K562 (cell line): Measurements from ENCODE around the gene TIMM10. TPM values are rescaled to one million over a fixed set of nuclear protein-coding genes. Genes with fewer than 3 reads are reported as not detected.

ENCODE experiments used
- ATAC-seq: fragments of 200-7000 bp; cut with Tn5 transposase; 3 replicates; pipeline ENCODE4 v1.9.1; 2020; ENCODE audit warnings: moderate library complexity
- BruUV-seq: library from RNA; stranded (reverse); fragments of 400-500 nt; replicated peaks from 2 replicates; lab custom pipeline; 2021; lab: Mats Ljungman, UMichigan
- CTCF ChIA-PET: fragments of 300-600 bp; formaldehyde crosslinking; extraction: SDS; loops from one replicate; lab custom pipeline; 2021; ENCODE audit warnings: low intra/inter-chr PET ratio; lab: Yijun Ruan, JAX
- POLR2A ChIA-PET: fragments of 300-600, 350-650 bp; sonication (Branson Sonifier 250); formaldehyde crosslinking; extraction: SDS; loops from one replicate; lab custom pipeline; 2021; ENCODE audit warnings: antibody characterized with exemption, inconsistent platforms; lab: Yijun Ruan, JAX
- DNase-seq, 4 experiments: peaks; one replicate each; pipeline versions ENCODE4 v3.0.0 to v3.0.0-alpha.2; 2011 to 2018; ENCODE audit warnings: low spot score in 3 of 4, mixed read lengths in 3 of 4; ENCODE audit errors: extremely low read depth in 1 of 4
- FAIRE-seq: peaks from 2 replicates; lab custom pipeline; 2011; peaks lifted over from hg19 to GRCh38; lab: Jason Lieb, UNC
- H2AFZ ChIP-seq: 2 replicates; pipeline ENCODE4 v1.6.0; 2011; ENCODE audit warnings: low read depth, low read length, control low read depth, inconsistent platforms
- H3K27ac ChIP-seq: fragments of 200-600 bp; 3 replicates; pipeline ENCODE4 v1.8.0; 2011; ENCODE audit warnings: low read depth, mild to moderate bottlenecking, control low read depth, inconsistent platforms, low read length, moderate library complexity, mixed read lengths; ENCODE audit errors: extremely low read depth
- H3K27me3 ChIP-seq, 2 experiments: fragments of 300-600 bp in 1 of 2; 2 replicates in 1 of 2; 3 replicates in 1 of 2; pipeline versions ENCODE4 v1.6.0 to v1.8.0; 2011; ENCODE audit warnings: inconsistent platforms in 2 of 2, low read length in 2 of 2, mild to moderate bottlenecking in 1 of 2, mixed read lengths in 1 of 2, moderate library complexity in 1 of 2; ENCODE audit not compliant: control insufficient read depth in 2 of 2, insufficient read depth in 2 of 2
- H3K36me3 ChIP-seq: fragments of 300-600 bp; 3 replicates; pipeline ENCODE4 v1.8.0; 2011; ENCODE audit warnings: mild to moderate bottlenecking, low read length, inconsistent platforms; ENCODE audit not compliant: control insufficient read depth, insufficient read depth
- H3K4me1 ChIP-seq, 2 experiments: fragments of 200-600 bp in 1 of 2; replicated peaks in 1 of 2; 2 replicates in 1 of 2; 3 replicates in 1 of 2; pipeline versions ENCODE4 v1.5.1 to v1.8.0; 2011; ENCODE audit warnings: inconsistent platforms in 2 of 2, low read length in 2 of 2, mild to moderate bottlenecking in 1 of 2, mixed read lengths in 1 of 2, moderate library complexity in 1 of 2; ENCODE audit not compliant: control insufficient read depth in 2 of 2, insufficient read depth in 2 of 2
- H3K4me2 ChIP-seq: 2 replicates; pipeline ENCODE4 v1.6.1; 2011; ENCODE audit warnings: low read length, control low read depth, inconsistent platforms, mixed read lengths; ENCODE audit not compliant: insufficient read depth
- H3K4me3 ChIP-seq: fragments of 200-600 bp; sonication (generic), shearing (Covaris generic); 2 replicates; pipeline ENCODE4 v1.5.1; 2016; ENCODE audit warnings: control low read depth, inconsistent platforms
- H3K79me2 ChIP-seq: fragments of 200-600 bp; 3 replicates; pipeline ENCODE4 v1.8.0; 2011; ENCODE audit warnings: low read length, inconsistent platforms; ENCODE audit not compliant: control insufficient read depth, insufficient read depth
- H3K9ac ChIP-seq, 2 experiments: 2 replicates each; pipeline versions ENCODE4 v1.6.0 to v1.6.1; 2011; ENCODE audit warnings: low read depth in 2 of 2, low read length in 2 of 2, control low read depth in 1 of 2, inconsistent platforms in 1 of 2, mild to moderate bottlenecking in 1 of 2, mixed read lengths in 1 of 2; ENCODE audit not compliant: insufficient read depth in 1 of 2
- H3K9me1 ChIP-seq: one replicate; pipeline ENCODE4 v1.6.0; 2011; ENCODE audit warnings: inconsistent platforms, mild to moderate bottlenecking, low read length, moderate library complexity; ENCODE audit not compliant: control insufficient read depth, insufficient read depth
- H3K9me3 ChIP-seq: replicated peaks from 2 replicates; pipeline ENCODE4 v1.5.1; 2011; ENCODE audit warnings: low read depth, low read length, inconsistent platforms; ENCODE audit not compliant: control insufficient read depth, insufficient read depth
- H4K20me1 ChIP-seq: replicated peaks from 2 replicates; pipeline ENCODE4 v1.6.1; 2011; ENCODE audit warnings: low read length, inconsistent platforms, mixed read lengths; ENCODE audit not compliant: control insufficient read depth, insufficient read depth
- CBX2 ChIP-seq: fragments of 200-600 bp; sonication (generic); IDR thresholded peaks from one replicate; pipeline ENCODE4 v1.6.1; 2012; ENCODE audit warnings: mild to moderate bottlenecking, low read length, inconsistent platforms; ENCODE audit not compliant: insufficient read depth, poor library complexity, severe bottlenecking
- FOXA3 ChIP-seq, 2 experiments: fragments of 450-650 bp in 1 of 2; sonication (generic) in 1 of 2; formaldehyde crosslinking; IDR thresholded peaks in 1 of 2; conservative IDR thresholded peaks in 1 of 2; 2 replicates each; pipeline versions ENCODE4 v1.4.0 to v1.8.0; 2020 to 2022; ENCODE audit warnings: mild to moderate bottlenecking in 2 of 2, missing genetic modification reagents in 1 of 2
- FOXK1 ChIP-seq: sonication (generic); formaldehyde crosslinking; IDR thresholded peaks from 2 replicates; pipeline ENCODE4 v1.8.0; 2022; ENCODE audit warnings: missing genetic modification reagents, mild to moderate bottlenecking, borderline replicate concordance
- HDAC3 ChIP-seq: fragments of 450-650 bp; IDR thresholded peaks from 2 replicates; pipeline ENCODE4 v1.6.1; 2018; ENCODE audit warnings: borderline replicate concordance, mild to moderate bottlenecking, moderate library complexity; ENCODE audit not compliant: partially characterized antibody
- NCOA4 ChIP-seq: fragments of 450-650 bp; IDR thresholded peaks from 2 replicates; pipeline ENCODE4 v1.6.1; 2018; ENCODE audit warnings: mild to moderate bottlenecking; ENCODE audit not compliant: partially characterized antibody
- POLR2G ChIP-seq: fragments of 200-400 bp; formaldehyde crosslinking; IDR thresholded peaks from 2 replicates; pipeline ENCODE4 v1.6.1; 2017; ENCODE audit warnings: low read depth, mild to moderate bottlenecking, antibody characterized with exemption, low read length, moderate library complexity
- SPI1 ChIP-seq: IDR thresholded peaks from 2 replicates; pipeline ENCODE4 v1.6.1; 2011; ENCODE audit warnings: low read depth, low read length, control low read depth, borderline replicate concordance
- TEAD2 ChIP-seq: fragments of 450-650 bp; IDR thresholded peaks from 2 replicates; pipeline ENCODE4 v1.6.1; 2016; ENCODE audit warnings: missing genetic modification characterization, control low read depth, missing compliant biosample characterization
- TOE1 ChIP-seq, 2 experiments: fragments of 450-650 bp in 1 of 2; sonication (generic) in 1 of 2; formaldehyde crosslinking in 1 of 2; IDR thresholded peaks; 2 replicates each; pipeline versions ENCODE4 v1.7.1 to v1.8.0; 2016 to 2022; ENCODE audit warnings: borderline replicate concordance in 2 of 2, mild to moderate bottlenecking in 2 of 2, antibody characterized with exemption in 1 of 2, inconsistent platforms in 1 of 2, low read depth in 1 of 2, missing genetic modification reagents in 1 of 2, moderate library complexity in 1 of 2
- YBX1 ChIP-seq: fragments of 450-650 bp; IDR thresholded peaks from 2 replicates; pipeline ENCODE4 v1.7.1; 2016; ENCODE audit warnings: mild to moderate bottlenecking
- ZBTB33 ChIP-seq: sonication (generic); formaldehyde crosslinking; IDR thresholded peaks from 2 replicates; pipeline ENCODE4 v1.8.1; 2023; ENCODE audit warnings: mild to moderate bottlenecking, missing genetic modification reagents
- ZNF277 ChIP-seq: fragments of 250-450 bp; sonication (Bioruptor Pico); IDR thresholded peaks from 2 replicates; pipeline ENCODE4 v1.8.0; 2022; ENCODE audit warnings: inconsistent platforms, mild to moderate bottlenecking, moderate library complexity, borderline replicate concordance
- ZNF740 ChIP-seq, 3 experiments: fragments of 200-800 bp in 1 of 3; sonication (Bioruptor generic) in 1 of 3; sonication (generic) in 1 of 3; formaldehyde crosslinking in 1 of 3; IDR thresholded peaks; 2 replicates each; pipeline versions ENCODE4 v1.6.1 to v1.8.0; 2016 to 2022; ENCODE audit warnings: mild to moderate bottlenecking in 2 of 3, missing compliant biosample characterization in 2 of 3, missing genetic modification characterization in 2 of 3, missing genetic modification reagents in 1 of 3
- WGBS: fragments of 100-300 bp; shearing (Covaris generic); methylation state at CpG from one replicate; pipeline ENCODE4 v1.1.6; 2016; ENCODE audit warnings: low coverage, mixed read lengths; ENCODE audit not compliant: insufficient coverage; ENCODE audit errors: missing lambda C conversion rate; 5-methylcytosine and 5-hydroxymethylcytosine counted together
- in situ Hi-C: fragments of 300-500 bp; cut with MboI; formaldehyde crosslinking; loops from 4 replicates; pipeline ENCODE4 v1.15.0; 2018; ENCODE audit warnings: inconsistent platforms, mixed read lengths
- intact Hi-C: fragments of 100-400 bp; cut with micrococcal nuclease; formaldehyde crosslinking; loops from 2 replicates; pipeline ENCODE4 v1.14.2; 2022
- polyA plus RNA-seq, 8 experiments: library from polyadenylated mRNA; depleted of rRNA in 4 of 8; stranded (reverse) in 5 of 8; unstranded in 3 of 8; fragments of >200 nt; fragmentation: Nextera tagmentation in 2 of 8; fragmentation: Illumina TruSeq in 1 of 8; extraction: Ambion mirVana in 2 of 8; extraction: Trizol in 1 of 8; gene quantifications; 2 replicates each; pipeline versions ENCODE4 v1.2.1 to v1.2.3, GENCODE V29; 2011 to 2014; ENCODE audit warnings: inconsistent platforms in 1 of 8, missing spikeins in 1 of 8
- total RNA-seq, 7 experiments: library from RNA; depleted of rRNA in 6 of 7; stranded (reverse); fragments of >200 nt in 6 of 7; fragmentation: Illumina TruSeq in 2 of 7; extraction: Trizol in 2 of 7; gene quantifications; 2 replicates each; pipeline versions ENCODE4 v1.2.1 to v1.2.3, GENCODE V29; 2011 to 2021; ENCODE audit warnings: low replicate concordance in 1 of 7

The TIMM10 gene
- total and polyA plus RNA-seq, 9 of the 15 experiments (the other 6 are each of a cell fraction or from before 2014, with no cell fraction given), result 109 to 553 (median 172) TPM

- H3K27ac ChIP-seq, result no peak overlapping the region
- H3K4me2 ChIP-seq, result no peak overlapping the region
- intact Hi-C loops (no loop called here), in situ Hi-C loops (no loop called here)
- no TSS peak for BruUV-seq
- H3K79me2 ChIP-seq, result no peaks in the 10 kb centered on the region
- no peak for ATAC-seq
- TF ChIP-seq ZNF277 (CRISPR knock-in tag), result no peak
- no peak for TF ChIP-seq CBX2
- no peak for TF ChIP-seq FOXK1 (CRISPR knock-in tag)
- no peak for TF ChIP-seq NCOA4
- TF ChIP-seq ZBTB33 (CRISPR knock-in tag), result peak; percentile 66
- TF ChIP-seq FOXA3 (CRISPR knock-in tag; conservative IDR thresholded peaks at IDR 0.05 in 1 of 2, IDR thresholded peaks at IDR 0.05 in 1 of 2), result no peak
- TF ChIP-seq HDAC3, result no peak
- peak; percentile 40; the same call in 1 of the 2 replicates for TF ChIP-seq ZNF740 (CRISPR knock-in tag; IDR thresholded peaks at IDR 0.05)
- TF ChIP-seq ZNF740 (tag; IDR thresholded peaks at IDR 0.05), result no peak
- 0 out of 2 replicates have a peak, but pooled peaks have one; percentile 20 for TF ChIP-seq POLR2G
- no peak for TF ChIP-seq TEAD2 (tag)
- TF ChIP-seq YBX1, result no peak
- peak; percentile 57; the same call in 1 of the 2 replicates for TF ChIP-seq SPI1
- TF ChIP-seq TOE1 (IDR thresholded peaks at IDR 0.05; ENCODE audit: borderline replicate concordance), result no peak
- TF ChIP-seq TOE1 (CRISPR knock-in tag; IDR thresholded peaks at IDR 0.05; ENCODE audit: borderline replicate concordance, low read depth), result no peak
- no peak overlapping the region for H3K4me3 ChIP-seq
- H3K36me3 ChIP-seq, result peaks cover 55% of the 10 kb centered on the region
- peaks cover 8% of the 10 kb centered on the region; the same call in 1 of the 2 replicates for H4K20me1 ChIP-seq
- 85% methylated on average over 7 of the region's 7 CpGs for WGBS
- no peaks in the 10 kb centered on the region for H3K9me1 ChIP-seq
- CTCF ChIA-PET, result no interaction called here
- no peak overlapping the region for H3K9ac ChIP-seq
- POLR2A ChIA-PET, result interaction anchor here (0.9 to 1.5 kb wide), 4 partner anchors 9 to 21 kb away, joined by 3 to 4 read pairs (median 4); no protein-coding TSS in a partner anchor
- peaks cover 6 to 14% of the 10 kb centered on the region in 2 experiments; a peak in 4 of 5 replicates for H3K4me1 ChIP-seq
- no peak overlapping the region for H2AFZ ChIP-seq
- no peak for DNase-seq
- no peak for FAIRE-seq
- H3K27me3 ChIP-seq, result no peaks in the 10 kb centered on the region
- H3K9me3 ChIP-seq, result no peaks in the 10 kb centered on the region
These were observed 46.3 kb downstream of the TIMM10 start for GRCh38 chr11:57484141-57484710.
